GM18498 (cell line): ENCODE data around the gene SMYD2.

Experiments used
- ATAC-seq: cut with Tn5 transposase; IDR thresholded peaks from one replicate; pipeline ENCODE4 v1.9.1; 2021; ENCODE audit warnings: mild to moderate bottlenecking, moderate library complexity; ENCODE audit not compliant: unreplicated experiment

SMYD2 gene

GRCh38 chr1:214384373-214385079 is 103.6 kb downstream of the SMYD2 start:
- no peak for ATAC-seq

- ATAC-seq: no peak
Observed at GRCh38 chr1:214385428-214385827, 104.5 kb downstream of the SMYD2 start.

DNA sequence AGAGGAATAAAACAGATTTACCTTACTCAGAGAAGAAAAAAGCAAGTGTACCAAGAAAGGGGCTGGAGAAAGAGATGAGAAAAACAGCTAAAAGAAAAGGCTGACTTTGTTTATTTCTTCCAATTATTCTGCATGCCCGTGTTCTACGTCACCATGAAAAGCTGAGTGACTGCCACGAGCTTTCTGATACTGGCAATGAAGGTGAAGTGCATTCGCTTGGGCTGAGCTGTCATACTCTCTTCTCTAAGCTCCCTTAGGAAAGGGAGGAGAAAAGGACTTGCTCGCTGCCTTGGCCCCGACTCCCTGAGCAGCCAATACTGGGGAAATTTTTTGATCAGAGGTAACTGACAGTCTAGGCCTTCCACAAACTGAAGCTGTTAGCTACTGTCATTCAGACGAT is 105.4 kb downstream of the SMYD2 start:
- ATAC-seq: no peak
